HepG2 (cell line): ENCODE data around the gene FHIT. TPM values are rescaled to one million over a fixed set of nuclear protein-coding genes. Genes with fewer than 3 reads are reported as not detected.

Experiments used
- ATAC-seq: fragments of 200-7000 bp; cut with Tn5 transposase; 3 replicates; pipeline ENCODE4 v1.9.1; 2020; ENCODE audit warnings: mild to moderate bottlenecking, moderate library complexity
- BruUV-seq: library from RNA; stranded (reverse); fragments of 400-500 nt; replicated peaks from 2 replicates; lab custom pipeline; 2021; lab: Mats Ljungman, UMichigan
- CTCF ChIA-PET: fragments of 300-600 bp; formaldehyde crosslinking; extraction: SDS; loops from one replicate; lab custom pipeline; 2021; ENCODE audit warnings: low total read pairs, inconsistent platforms, low intra/inter-chr PET ratio; lab: Yijun Ruan, JAX
- POLR2A ChIA-PET: fragments of 350-600 bp; sonication (Branson Sonifier 250); formaldehyde crosslinking; loops from one replicate; lab custom pipeline; 2020; ENCODE audit warnings: antibody characterized with exemption, inconsistent platforms; lab: Yijun Ruan, JAX
- DNase-seq: peaks from one replicate; pipeline ENCODE4 v3.0.0-alpha.2; 2015; ENCODE audit warnings: low spot score
- FAIRE-seq: peaks from 3 replicates; lab custom pipeline; 2011; peaks lifted over from hg19 to GRCh38; lab: Jason Lieb, UNC
- H2AFZ ChIP-seq: one replicate; pipeline ENCODE4 v1.6.1; 2011; ENCODE audit warnings: low read length, inconsistent platforms
- H3K27ac ChIP-seq: fragments of 300-600 bp; 3 replicates; pipeline ENCODE4 v1.8.0; 2011; ENCODE audit warnings: mixed run types, mild to moderate bottlenecking, mixed read lengths, low read length, inconsistent platforms; ENCODE audit not compliant: insufficient read depth; ENCODE audit errors: extremely low read length
- H3K27me3 ChIP-seq, 2 experiments: fragments of 200-600 bp in 1 of 2; 2 replicates in 1 of 2; 3 replicates in 1 of 2; pipeline versions ENCODE4 v1.6.0 to v1.8.0; 2011; ENCODE audit warnings: low read length in 2 of 2, mild to moderate bottlenecking in 2 of 2, moderate library complexity in 2 of 2, inconsistent platforms in 1 of 2; ENCODE audit not compliant: insufficient read depth in 2 of 2, control insufficient read depth in 1 of 2
- H3K36me3 ChIP-seq, 2 experiments: fragments of 200-600 bp in 1 of 2; replicated peaks in 1 of 2; 2 replicates in 1 of 2; 3 replicates in 1 of 2; pipeline versions ENCODE4 v1.5.1 to v1.8.0; 2011; ENCODE audit warnings: low read length in 2 of 2, inconsistent platforms in 1 of 2; ENCODE audit not compliant: insufficient read depth in 2 of 2, control insufficient read depth in 1 of 2
- H3K4me1 ChIP-seq: 2 replicates; pipeline ENCODE4 v1.5.1; 2012; ENCODE audit warnings: low read length, inconsistent platforms; ENCODE audit not compliant: insufficient read depth
- H3K4me2 ChIP-seq: 2 replicates; pipeline ENCODE4 v1.6.0; 2011; ENCODE audit warnings: low read depth, low read length, inconsistent platforms
- H3K4me3 ChIP-seq, 3 experiments: fragments of 200-600 bp in 1 of 3; sonication (generic), shearing (Covaris generic) in 1 of 3; replicated peaks in 1 of 3; 2 replicates each; pipeline ENCODE4 v1.5.1; 2011 to 2016; ENCODE audit warnings: low read length in 3 of 3, inconsistent platforms in 2 of 3, low read depth in 2 of 3, mild to moderate bottlenecking in 2 of 3, control low read depth in 1 of 3, mixed read lengths in 1 of 3; ENCODE audit not compliant: insufficient read depth in 1 of 3
- H3K79me2 ChIP-seq: one replicate; pipeline ENCODE4 v1.6.1; 2011; ENCODE audit warnings: low read length, inconsistent platforms; ENCODE audit not compliant: insufficient read depth
- H3K9ac ChIP-seq: 2 replicates; pipeline ENCODE4 v1.6.0; 2011; ENCODE audit warnings: mild to moderate bottlenecking, low read depth, low read length, inconsistent platforms; ENCODE audit not compliant: insufficient read depth
- H3K9me3 ChIP-seq: 2 replicates; pipeline ENCODE4 v1.5.1; 2012; ENCODE audit warnings: mild to moderate bottlenecking, low read length
- H4K20me1 ChIP-seq: 2 replicates; pipeline ENCODE4 v1.6.0; 2011; ENCODE audit warnings: inconsistent platforms, mild to moderate bottlenecking, low read length, moderate library complexity; ENCODE audit not compliant: insufficient read depth
- IKZF4 ChIP-seq: sonication (generic); formaldehyde crosslinking; IDR thresholded peaks from 2 replicates; pipeline ENCODE4 v1.5.1; 2020; ENCODE audit warnings: borderline replicate concordance, mild to moderate bottlenecking, low read depth, missing genetic modification reagents; ENCODE audit errors: not compliant biosample characterization
- PPARG ChIP-seq: conservative IDR thresholded peaks from 2 replicates; pipeline ENCODE4 v1.6.1; 2016; ENCODE audit warnings: missing biosample characterization, missing genetic modification reagents
- PTBP1 ChIP-seq: fragments of 200-400 bp; formaldehyde crosslinking; IDR thresholded peaks from 2 replicates; pipeline ENCODE4 v1.6.1; 2018; ENCODE audit warnings: low read length, low read depth; ENCODE audit not compliant: poor library complexity, severe bottlenecking
- SIX4 ChIP-seq: sonication (generic); formaldehyde crosslinking; IDR thresholded peaks from 2 replicates; pipeline ENCODE4 v1.4.0; 2020; ENCODE audit warnings: missing genetic modification reagents
- ZFY ChIP-seq: sonication (generic); formaldehyde crosslinking; IDR thresholded peaks from 2 replicates; pipeline ENCODE4 v1.4.0; 2020; ENCODE audit warnings: missing genetic modification reagents
- ZKSCAN5 ChIP-seq: sonication (generic); formaldehyde crosslinking; IDR thresholded peaks from 2 replicates; pipeline ENCODE4 v1.5.1; 2020; ENCODE audit warnings: mild to moderate bottlenecking, missing genetic modification reagents
- ZNF564 ChIP-seq: sonication (generic); formaldehyde crosslinking; IDR thresholded peaks from 2 replicates; pipeline ENCODE4 v1.8.1; 2023; ENCODE audit warnings: mild to moderate bottlenecking, missing genetic modification reagents
- ZNF670 ChIP-seq: sonication (generic); formaldehyde crosslinking; IDR thresholded peaks from 2 replicates; pipeline ENCODE4 v1.8.0; 2022; ENCODE audit warnings: mild to moderate bottlenecking, missing genetic modification reagents, borderline replicate concordance
- ZNF788 ChIP-seq: sonication (generic); formaldehyde crosslinking; IDR thresholded peaks from 2 replicates; pipeline ENCODE4 v1.5.0; 2020; ENCODE audit warnings: mild to moderate bottlenecking, missing genetic modification reagents, borderline replicate concordance
- ZNF841 ChIP-seq: sonication (generic); formaldehyde crosslinking; IDR thresholded peaks from 2 replicates; pipeline ENCODE4 v1.8.1; 2023; ENCODE audit warnings: missing genetic modification reagents, borderline replicate concordance
- WGBS: methylation state at CpG from one replicate; pipeline ENCODE4 v1.1.6; 2017; ENCODE audit warnings: low lambda C conversion rate; 5-methylcytosine and 5-hydroxymethylcytosine counted together
- in situ Hi-C: cut with HindIII; loops from 2 replicates; pipeline ENCODE4 v1.10.0; 2017; ENCODE audit warnings: low pct_unique_long_range_greater_than_20kb; ENCODE audit not compliant: extremely low pct_ligation_motif_present
- intact Hi-C: fragments of 100-400 bp; cut with micrococcal nuclease; formaldehyde crosslinking; loops from one replicate; pipeline ENCODE4 v1.10.0; 2022; ENCODE audit not compliant: unreplicated experiment
- polyA plus RNA-seq, 8 experiments: library from polyadenylated mRNA; depleted of rRNA in 3 of 8; stranded (reverse) in 7 of 8; unstranded in 1 of 8; fragments of >200 nt; fragmentation: Illumina TruSeq in 4 of 8; extraction: Trizol in 4 of 8; gene quantifications; 2 replicates each; pipeline versions ENCODE4 v1.2.1 to v1.2.3, GENCODE V29; 2011 to 2016; ENCODE audit warnings: low read depth in 4 of 8, missing spikeins in 1 of 8, mixed read lengths in 1 of 8; ENCODE audit not compliant: insufficient read depth in 1 of 8
- total RNA-seq, 5 experiments: library from RNA; depleted of rRNA; stranded (reverse); fragments of >200 nt; fragmentation: Illumina TruSeq; extraction: Trizol; gene quantifications; 2 replicates each; pipeline ENCODE4 v1.2.3, GENCODE V29; 2016; ENCODE audit warnings: low read depth in 1 of 5
- TF ChIP-seq, protein P1 (sequence below): sonication (generic); formaldehyde crosslinking; IDR thresholded peaks from 2 replicates; pipeline ENCODE4 v1.4.0; 2020; ENCODE audit warnings: missing genetic modification reagents, borderline replicate concordance
- TF ChIP-seq, protein P2 (sequence below): sonication (generic); formaldehyde crosslinking; IDR thresholded peaks from 2 replicates; pipeline ENCODE4 v1.4.0; 2020; ENCODE audit warnings: mild to moderate bottlenecking, missing genetic modification reagents
- TF ChIP-seq, protein P3 (sequence below): sonication (generic); formaldehyde crosslinking; IDR thresholded peaks from 2 replicates; pipeline ENCODE4 v1.5.0; 2020; ENCODE audit warnings: mild to moderate bottlenecking, missing genetic modification reagents
- TF ChIP-seq, protein P4 (sequence below): sonication (generic); formaldehyde crosslinking; IDR thresholded peaks from 2 replicates; pipeline ENCODE4 v1.4.0; 2020; ENCODE audit warnings: missing genetic modification reagents, mild to moderate bottlenecking, borderline replicate concordance

The FHIT gene
- total and polyA plus RNA-seq, 2 of the 13 experiments (the other 11 are each of a cell fraction or from before 2014, with no cell fraction given), result 4.0 to 4.6 TPM

DNA sequence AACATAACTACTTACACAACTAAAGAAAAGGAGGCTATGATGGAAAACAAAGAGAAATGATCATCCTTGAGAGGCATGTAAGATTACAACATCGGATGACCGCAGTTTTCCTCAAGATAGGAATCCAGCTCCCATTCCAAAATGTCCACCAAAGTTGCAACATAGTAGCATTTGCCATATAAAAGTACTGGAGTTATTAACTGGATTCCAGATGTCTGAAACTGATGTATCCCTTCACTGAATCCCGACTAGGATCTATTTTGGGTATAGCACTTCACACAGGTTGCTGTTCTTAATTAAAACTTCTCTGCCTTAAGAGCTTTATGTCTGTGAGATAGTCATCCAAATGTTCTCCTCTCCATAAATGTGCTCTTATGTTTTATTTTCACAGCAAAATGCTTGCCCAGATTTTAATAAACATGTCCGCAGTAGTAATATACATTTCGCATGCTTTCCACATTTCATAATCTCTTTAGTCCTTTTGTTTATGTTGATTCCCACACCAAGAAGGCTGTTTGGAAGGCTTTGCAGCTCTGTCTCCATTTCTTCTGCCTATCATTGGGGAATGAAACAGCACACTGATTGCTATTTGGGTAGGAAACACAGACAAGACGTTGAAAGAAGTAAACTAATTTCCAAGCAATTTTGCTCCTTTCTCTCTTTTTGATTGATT, 1484.9 kb downstream of the FHIT start:
- H3K27me3 ChIP-seq, result no peaks in the 10 kb centered on the region
- no TSS peak for BruUV-seq
- no peaks in the 10 kb centered on the region for H3K79me2 ChIP-seq
- H3K4me1 ChIP-seq, result no peaks in the 10 kb centered on the region
- no peaks in the 10 kb centered on the region for H3K36me3 ChIP-seq
- ChIA-PET CTCF (no interaction called here), POLR2A (no interaction called here)
- H3K4me2 ChIP-seq, result no peak overlapping the region
- H3K4me3 ChIP-seq, result no peak overlapping the region
- H3K9ac ChIP-seq, result no peak overlapping the region
- intact Hi-C loops, result no loop called here
- in situ Hi-C loops, result no loop called here
- H2AFZ ChIP-seq, result no peak overlapping the region
- WGBS, result 48% methylated on average over 6 of the region's 6 CpGs
- ATAC-seq (no peak), DNase-seq (no peak), FAIRE-seq (no peak)
- no peaks in the 10 kb centered on the region for H4K20me1 ChIP-seq
- no peak overlapping the region for H3K27ac ChIP-seq
- H3K9me3 ChIP-seq, result no peaks in the 10 kb centered on the region
- TF ChIP-seq SIX4 (CRISPR knock-in tag) (no peak), ZNF788 (CRISPR knock-in tag) (no peak), PTBP1 (no peak), ZFY (CRISPR knock-in tag) (no peak), IKZF4 (no peak), ZNF564 (CRISPR knock-in tag) (no peak), ZKSCAN5 (CRISPR knock-in tag) (no peak), ZNF841 (CRISPR knock-in tag) (no peak), ZNF670 (no peak), PPARG (no peak)
- TF ChIP-seq, protein P1, sequence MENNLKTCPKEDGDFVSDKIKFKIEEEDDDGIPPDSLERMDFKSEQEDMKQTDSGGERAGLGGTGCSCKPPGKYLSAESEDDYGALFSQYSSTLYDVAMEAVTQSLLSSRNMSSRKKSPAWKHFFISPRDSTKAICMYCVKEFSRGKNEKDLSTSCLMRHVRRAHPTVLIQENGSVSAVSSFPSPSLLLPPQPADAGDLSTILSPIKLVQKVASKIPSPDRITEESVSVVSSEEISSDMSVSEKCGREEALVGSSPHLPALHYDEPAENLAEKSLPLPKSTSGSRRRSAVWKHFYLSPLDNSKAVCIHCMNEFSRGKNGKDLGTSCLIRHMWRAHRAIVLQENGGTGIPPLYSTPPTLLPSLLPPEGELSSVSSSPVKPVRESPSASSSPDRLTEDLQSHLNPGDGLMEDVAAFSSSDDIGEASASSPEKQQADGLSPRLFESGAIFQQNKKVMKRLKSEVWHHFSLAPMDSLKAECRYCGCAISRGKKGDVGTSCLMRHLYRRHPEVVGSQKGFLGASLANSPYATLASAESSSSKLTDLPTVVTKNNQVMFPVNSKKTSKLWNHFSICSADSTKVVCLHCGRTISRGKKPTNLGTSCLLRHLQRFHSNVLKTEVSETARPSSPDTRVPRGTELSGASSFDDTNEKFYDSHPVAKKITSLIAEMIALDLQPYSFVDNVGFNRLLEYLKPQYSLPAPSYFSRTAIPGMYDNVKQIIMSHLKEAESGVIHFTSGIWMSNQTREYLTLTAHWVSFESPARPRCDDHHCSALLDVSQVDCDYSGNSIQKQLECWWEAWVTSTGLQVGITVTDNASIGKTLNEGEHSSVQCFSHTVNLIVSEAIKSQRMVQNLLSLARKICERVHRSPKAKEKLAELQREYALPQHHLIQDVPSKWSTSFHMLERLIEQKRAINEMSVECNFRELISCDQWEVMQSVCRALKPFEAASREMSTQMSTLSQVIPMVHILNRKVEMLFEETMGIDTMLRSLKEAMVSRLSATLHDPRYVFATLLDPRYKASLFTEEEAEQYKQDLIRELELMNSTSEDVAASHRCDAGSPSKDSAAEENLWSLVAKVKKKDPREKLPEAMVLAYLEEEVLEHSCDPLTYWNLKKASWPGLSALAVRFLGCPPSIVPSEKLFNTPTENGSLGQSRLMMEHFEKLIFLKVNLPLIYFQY (CRISPR knock-in tag), result no peak
- TF ChIP-seq, protein P2, sequence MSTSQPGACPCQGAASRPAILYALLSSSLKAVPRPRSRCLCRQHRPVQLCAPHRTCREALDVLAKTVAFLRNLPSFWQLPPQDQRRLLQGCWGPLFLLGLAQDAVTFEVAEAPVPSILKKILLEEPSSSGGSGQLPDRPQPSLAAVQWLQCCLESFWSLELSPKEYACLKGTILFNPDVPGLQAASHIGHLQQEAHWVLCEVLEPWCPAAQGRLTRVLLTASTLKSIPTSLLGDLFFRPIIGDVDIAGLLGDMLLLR (CRISPR knock-in tag), result no peak
- TF ChIP-seq, protein P3, sequence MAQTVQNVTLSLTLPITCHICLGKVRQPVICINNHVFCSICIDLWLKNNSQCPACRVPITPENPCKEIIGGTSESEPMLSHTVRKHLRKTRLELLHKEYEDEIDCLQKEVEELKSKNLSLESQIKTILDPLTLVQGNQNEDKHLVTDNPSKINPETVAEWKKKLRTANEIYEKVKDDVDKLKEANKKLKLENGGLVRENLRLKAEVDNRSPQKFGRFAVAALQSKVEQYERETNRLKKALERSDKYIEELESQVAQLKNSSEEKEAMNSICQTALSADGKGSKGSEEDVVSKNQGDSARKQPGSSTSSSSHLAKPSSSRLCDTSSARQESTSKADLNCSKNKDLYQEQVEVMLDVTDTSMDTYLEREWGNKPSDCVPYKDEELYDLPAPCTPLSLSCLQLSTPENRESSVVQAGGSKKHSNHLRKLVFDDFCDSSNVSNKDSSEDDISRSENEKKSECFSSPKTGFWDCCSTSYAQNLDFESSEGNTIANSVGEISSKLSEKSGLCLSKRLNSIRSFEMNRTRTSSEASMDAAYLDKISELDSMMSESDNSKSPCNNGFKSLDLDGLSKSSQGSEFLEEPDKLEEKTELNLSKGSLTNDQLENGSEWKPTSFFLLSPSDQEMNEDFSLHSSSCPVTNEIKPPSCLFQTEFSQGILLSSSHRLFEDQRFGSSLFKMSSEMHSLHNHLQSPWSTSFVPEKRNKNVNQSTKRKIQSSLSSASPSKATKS, result no peak
- TF ChIP-seq, protein P4, sequence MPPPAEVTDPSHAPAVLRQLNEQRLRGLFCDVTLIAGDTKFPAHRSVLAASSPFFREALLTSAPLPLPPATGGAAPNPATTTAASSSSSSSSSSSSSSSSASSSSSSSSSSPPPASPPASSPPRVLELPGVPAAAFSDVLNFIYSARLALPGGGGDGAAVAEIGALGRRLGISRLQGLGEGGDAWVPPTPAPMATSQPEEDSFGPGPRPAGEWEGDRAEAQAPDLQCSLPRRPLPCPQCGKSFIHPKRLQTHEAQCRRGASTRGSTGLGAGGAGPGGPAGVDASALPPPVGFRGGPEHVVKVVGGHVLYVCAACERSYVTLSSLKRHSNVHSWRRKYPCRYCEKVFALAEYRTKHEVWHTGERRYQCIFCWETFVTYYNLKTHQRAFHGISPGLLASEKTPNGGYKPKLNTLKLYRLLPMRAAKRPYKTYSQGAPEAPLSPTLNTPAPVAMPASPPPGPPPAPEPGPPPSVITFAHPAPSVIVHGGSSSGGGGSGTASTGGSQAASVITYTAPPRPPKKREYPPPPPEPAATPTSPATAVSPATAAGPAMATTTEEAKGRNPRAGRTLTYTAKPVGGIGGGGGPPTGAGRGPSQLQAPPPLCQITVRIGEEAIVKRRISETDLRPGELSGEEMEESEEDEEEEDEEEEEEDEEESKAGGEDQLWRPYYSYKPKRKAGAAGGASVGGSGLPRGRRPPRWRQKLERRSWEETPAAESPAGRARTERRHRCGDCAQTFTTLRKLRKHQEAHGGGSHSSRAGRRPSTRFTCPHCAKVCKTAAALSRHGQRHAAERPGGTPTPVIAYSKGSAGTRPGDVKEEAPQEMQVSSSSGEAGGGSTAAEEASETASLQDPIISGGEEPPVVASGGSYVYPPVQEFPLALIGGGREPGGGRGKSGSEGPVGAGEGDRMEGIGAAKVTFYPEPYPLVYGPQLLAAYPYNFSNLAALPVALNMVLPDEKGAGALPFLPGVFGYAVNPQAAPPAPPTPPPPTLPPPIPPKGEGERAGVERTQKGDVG (CRISPR knock-in tag), result no peak
